ENCODE measurements around the gene WNT16. TPM values are rescaled to one million over a fixed set of nuclear protein-coding genes. Genes with fewer than 3 reads are reported as not detected.
A peak's percentile ranks its signal among the peaks of the same experiment; 100 is the strongest.

Gene WNT16
- total RNA-seq, 1 donor from 2014 or later, result not detected

DNA sequence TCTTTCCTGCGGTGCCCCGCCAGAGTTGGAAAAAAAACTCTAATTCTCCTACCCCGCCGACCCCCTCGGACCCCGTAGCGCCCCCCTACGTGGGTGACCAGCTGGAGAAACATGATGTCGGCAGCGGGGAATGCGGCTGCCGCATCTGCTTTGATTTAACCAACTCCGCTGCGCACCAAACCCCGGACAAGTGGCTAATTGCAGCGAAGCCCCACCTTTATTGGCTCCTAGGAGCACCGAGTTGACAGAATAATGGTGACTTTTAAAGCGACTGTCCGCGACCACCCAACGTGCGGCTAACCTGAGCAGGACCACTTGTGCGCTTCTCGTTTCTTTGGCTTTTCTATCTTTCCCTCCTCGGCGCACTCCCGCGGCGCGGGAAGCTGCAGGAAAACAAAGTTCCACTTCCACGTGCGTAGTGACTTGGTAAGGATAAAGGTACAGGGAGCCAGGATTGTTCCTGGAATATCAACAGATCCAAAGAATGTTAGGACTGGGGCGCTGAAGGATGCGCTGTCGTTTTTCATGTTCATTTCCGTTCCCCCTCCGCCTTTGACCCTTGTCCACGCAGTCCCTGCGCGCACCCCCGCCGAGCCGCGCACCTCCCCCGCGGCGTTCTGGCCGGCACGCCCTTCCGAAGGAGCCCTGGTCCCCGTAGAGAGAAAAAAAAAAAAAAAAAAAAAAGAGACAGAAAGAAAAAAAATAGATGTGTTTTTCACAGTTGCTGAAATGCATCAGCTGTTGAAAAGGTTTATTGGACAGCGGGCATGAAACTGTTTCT is 1.4 kb downstream of the WNT16 start:
- TF ChIP-seq, protein P1, sequence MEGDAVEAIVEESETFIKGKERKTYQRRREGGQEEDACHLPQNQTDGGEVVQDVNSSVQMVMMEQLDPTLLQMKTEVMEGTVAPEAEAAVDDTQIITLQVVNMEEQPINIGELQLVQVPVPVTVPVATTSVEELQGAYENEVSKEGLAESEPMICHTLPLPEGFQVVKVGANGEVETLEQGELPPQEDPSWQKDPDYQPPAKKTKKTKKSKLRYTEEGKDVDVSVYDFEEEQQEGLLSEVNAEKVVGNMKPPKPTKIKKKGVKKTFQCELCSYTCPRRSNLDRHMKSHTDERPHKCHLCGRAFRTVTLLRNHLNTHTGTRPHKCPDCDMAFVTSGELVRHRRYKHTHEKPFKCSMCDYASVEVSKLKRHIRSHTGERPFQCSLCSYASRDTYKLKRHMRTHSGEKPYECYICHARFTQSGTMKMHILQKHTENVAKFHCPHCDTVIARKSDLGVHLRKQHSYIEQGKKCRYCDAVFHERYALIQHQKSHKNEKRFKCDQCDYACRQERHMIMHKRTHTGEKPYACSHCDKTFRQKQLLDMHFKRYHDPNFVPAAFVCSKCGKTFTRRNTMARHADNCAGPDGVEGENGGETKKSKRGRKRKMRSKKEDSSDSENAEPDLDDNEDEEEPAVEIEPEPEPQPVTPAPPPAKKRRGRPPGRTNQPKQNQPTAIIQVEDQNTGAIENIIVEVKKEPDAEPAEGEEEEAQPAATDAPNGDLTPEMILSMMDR (IDR thresholded peaks at IDR 0.05; ENCODE audit: partially characterized antibody, unreplicated experiment), result no peak
- Mint-ChIP-seq H3K36me3 (ENCODE audit: unreplicated experiment) (no peaks in the 10 kb centered on the region), H3K27ac (ENCODE audit: unreplicated experiment) (no peak overlapping the region), H3K9me3 (ENCODE audit: unreplicated experiment) (peaks cover 2% of the 10 kb centered on the region), H3K4me3 (ENCODE audit: unreplicated experiment) (peak overlapping the region; percentile 92), H3K4me1 (ENCODE audit: low read depth, unreplicated experiment) (peaks cover 3% of the 10 kb centered on the region), H3K27me3 (ENCODE audit: unreplicated experiment) (peaks cover 6% of the 10 kb centered on the region)
- peak; percentile 35 for DNase-seq

DNA sequence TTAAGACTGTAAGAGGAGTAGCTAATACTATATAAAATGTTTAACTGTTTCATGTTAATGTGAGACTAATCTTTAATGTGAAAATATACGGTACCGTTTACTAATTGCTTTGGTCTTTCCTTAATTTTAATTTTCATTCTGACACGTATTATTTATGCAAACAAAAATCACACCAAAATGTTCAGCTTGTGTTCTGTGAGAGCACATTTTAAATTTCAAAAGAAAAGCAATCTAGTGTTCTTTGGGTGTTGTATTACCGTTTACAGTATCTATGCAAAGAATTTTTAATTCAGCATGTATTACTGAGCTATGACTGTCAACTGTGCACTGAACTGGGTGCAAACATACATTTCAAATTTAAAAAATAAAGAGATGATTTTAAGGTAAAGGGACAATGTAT is 2.2 kb downstream of the WNT16 start:
- TF ChIP-seq, protein P1 (IDR thresholded peaks at IDR 0.05; ENCODE audit: partially characterized antibody, unreplicated experiment), result no peak
- peaks cover 3% of the 10 kb centered on the region for H3K4me1 Mint-ChIP-seq (ENCODE audit: low read depth, unreplicated experiment)
- DNase-seq, result no peak
- H3K4me3 Mint-ChIP-seq (ENCODE audit: unreplicated experiment), result no peak overlapping the region
- H3K27ac Mint-ChIP-seq (ENCODE audit: unreplicated experiment), result no peak overlapping the region
- H3K27me3 Mint-ChIP-seq (ENCODE audit: unreplicated experiment), result peaks cover 6% of the 10 kb centered on the region
- H3K36me3 Mint-ChIP-seq (ENCODE audit: unreplicated experiment), result no peaks in the 10 kb centered on the region
- H3K9me3 Mint-ChIP-seq (ENCODE audit: unreplicated experiment), result peaks cover 2% of the 10 kb centered on the region

DNA sequence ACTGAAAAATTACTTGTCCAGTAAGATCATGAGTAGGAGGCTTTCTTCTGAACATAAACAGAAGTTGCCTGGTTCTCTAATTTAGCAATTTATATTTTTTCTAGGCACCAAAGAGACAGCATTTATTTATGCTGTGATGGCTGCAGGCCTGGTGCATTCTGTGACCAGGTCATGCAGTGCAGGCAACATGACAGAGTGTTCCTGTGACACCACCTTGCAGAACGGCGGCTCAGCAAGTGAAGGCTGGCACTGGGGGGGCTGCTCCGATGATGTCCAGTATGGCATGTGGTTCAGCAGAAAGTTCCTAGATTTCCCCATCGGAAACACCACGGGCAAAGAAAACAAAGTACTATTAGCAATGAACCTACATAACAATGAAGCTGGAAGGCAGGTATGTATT is 2.8 kb downstream of the WNT16 start:
- Mint-ChIP-seq H3K27me3 (ENCODE audit: unreplicated experiment) (peaks cover 6% of the 10 kb centered on the region), H3K4me3 (ENCODE audit: unreplicated experiment) (no peak overlapping the region), H3K9me3 (ENCODE audit: unreplicated experiment) (peaks cover 2% of the 10 kb centered on the region), H3K36me3 (ENCODE audit: unreplicated experiment) (no peaks in the 10 kb centered on the region), H3K4me1 (ENCODE audit: low read depth, unreplicated experiment) (peaks cover 3% of the 10 kb centered on the region), H3K27ac (ENCODE audit: unreplicated experiment) (no peak overlapping the region)
- DNase-seq, result no peak
- TF ChIP-seq, protein P1 (IDR thresholded peaks at IDR 0.05; ENCODE audit: partially characterized antibody, unreplicated experiment), result no peak

DNA sequence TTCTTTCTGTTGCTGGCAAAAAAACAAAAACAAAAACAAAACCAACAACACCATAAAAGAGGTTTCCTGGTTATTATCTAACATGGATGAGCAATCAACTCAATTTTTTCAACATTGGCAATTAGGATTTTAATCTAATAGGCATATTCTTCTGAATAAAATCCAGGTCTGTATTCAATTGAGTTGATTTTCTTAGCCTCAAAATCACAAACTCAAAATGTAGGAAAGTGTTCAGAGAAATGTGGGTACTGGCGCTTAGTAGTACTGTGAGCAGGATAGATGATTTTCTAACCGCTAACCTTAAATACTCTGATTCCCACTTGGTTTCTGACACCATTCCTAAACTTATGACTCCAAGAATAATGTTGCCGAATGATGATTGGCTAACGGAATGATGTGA is 5.6 kb downstream of the WNT16 start:
- Mint-ChIP-seq H3K4me3 (ENCODE audit: unreplicated experiment) (no peak overlapping the region), H3K9me3 (ENCODE audit: unreplicated experiment) (no peaks in the 10 kb centered on the region), H3K4me1 (ENCODE audit: low read depth, unreplicated experiment) (peaks cover 3% of the 10 kb centered on the region), H3K27me3 (ENCODE audit: unreplicated experiment) (peaks cover 3% of the 10 kb centered on the region), H3K27ac (ENCODE audit: unreplicated experiment) (no peak overlapping the region), H3K36me3 (ENCODE audit: unreplicated experiment) (no peaks in the 10 kb centered on the region)
- TF ChIP-seq, protein P1 (IDR thresholded peaks at IDR 0.05; ENCODE audit: partially characterized antibody, unreplicated experiment), result no peak
- no peak for DNase-seq

DNA sequence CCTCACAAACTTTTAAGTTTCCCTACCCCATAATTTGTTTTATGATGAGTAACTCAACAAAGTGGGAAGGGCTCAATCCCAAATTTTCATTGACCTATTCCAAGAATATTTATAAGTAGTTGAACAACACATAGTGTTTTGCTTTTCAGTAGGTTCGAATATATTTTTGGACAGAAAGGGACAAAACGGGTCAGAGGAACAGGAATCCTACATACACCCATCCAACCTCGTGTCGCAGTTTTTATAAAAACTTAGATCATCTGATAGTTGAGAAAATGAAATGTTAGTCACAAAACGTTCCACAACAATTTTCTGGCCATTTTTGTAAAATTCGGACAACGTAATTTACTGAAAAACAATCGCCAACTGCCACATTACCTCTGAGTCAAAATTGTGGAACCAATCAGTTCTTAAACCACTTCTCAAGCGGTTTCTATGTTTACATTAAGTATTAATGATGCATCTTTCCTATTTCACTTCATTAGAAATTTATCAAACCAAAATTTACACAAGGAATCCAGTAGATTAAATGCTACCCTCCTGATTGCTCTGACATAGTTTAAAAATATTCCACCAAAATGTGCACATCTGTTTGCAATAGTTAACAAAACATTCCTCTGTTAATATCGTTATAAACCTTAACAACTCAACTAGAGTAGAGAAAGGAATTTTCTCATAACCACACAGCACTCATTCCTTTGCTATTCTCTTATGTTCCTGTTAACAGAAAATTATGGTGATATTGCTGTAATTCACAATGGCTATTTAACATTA is 6.3 kb downstream of the WNT16 start:
- H3K4me1 Mint-ChIP-seq (ENCODE audit: low read depth, unreplicated experiment), result peaks cover 3% of the 10 kb centered on the region
- H3K27me3 Mint-ChIP-seq (ENCODE audit: unreplicated experiment), result peaks cover 2% of the 10 kb centered on the region
- H3K4me3 Mint-ChIP-seq (ENCODE audit: unreplicated experiment), result no peak overlapping the region
- no peak overlapping the region for H3K27ac Mint-ChIP-seq (ENCODE audit: unreplicated experiment)
- TF ChIP-seq, protein P1 (IDR thresholded peaks at IDR 0.05; ENCODE audit: partially characterized antibody, unreplicated experiment), result no peak
- no peaks in the 10 kb centered on the region for H3K36me3 Mint-ChIP-seq (ENCODE audit: unreplicated experiment)
- no peak for DNase-seq
- no peaks in the 10 kb centered on the region for H3K9me3 Mint-ChIP-seq (ENCODE audit: unreplicated experiment)
